H9 (cell line): ENCODE measurements around the gene ZNF217. TPM values are rescaled to one million over a fixed set of nuclear protein-coding genes. Genes with fewer than 3 reads are reported as not detected.
"Not testable (repeated sequence)": the region's sequence is repeated elsewhere in the genome, so short reads cannot be mapped to it uniquely, and the experiment has no call there.

Experiments
- DNase-seq: peaks from one replicate; pipeline ENCODE4 v3.0.0-alpha.2; 2017
- H2AFZ ChIP-seq: one replicate; pipeline ENCODE4 v1.6.1; 2013; ENCODE audit warnings: mild to moderate bottlenecking, low read length, control low read depth, moderate library complexity
- H2AK5ac ChIP-seq: 2 replicates; pipeline ENCODE4 v1.6.1; 2013; ENCODE audit warnings: low read length, control low read depth, mixed read lengths; ENCODE audit not compliant: insufficient read length
- H2BK120ac ChIP-seq: one replicate; pipeline ENCODE4 v1.6.1; 2013; ENCODE audit warnings: low read depth, mild to moderate bottlenecking, low read length, control low read depth, inconsistent platforms; ENCODE audit not compliant: poor library complexity, severe bottlenecking
- H2BK12ac ChIP-seq: 2 replicates; pipeline ENCODE4 v1.6.1; 2013; ENCODE audit warnings: low read length, control low read depth, mixed read lengths, low read depth; ENCODE audit not compliant: insufficient read length
- H2BK15ac ChIP-seq: 2 replicates; pipeline ENCODE4 v1.6.1; 2013; ENCODE audit warnings: low read depth, low read length, control low read depth
- H2BK20ac ChIP-seq: one replicate; pipeline ENCODE4 v1.6.1; 2013; ENCODE audit warnings: low read depth, mild to moderate bottlenecking, low read length, control low read depth, inconsistent platforms; ENCODE audit not compliant: poor library complexity, severe bottlenecking
- H2BK5ac ChIP-seq: 2 replicates; pipeline ENCODE4 v1.6.1; 2013; ENCODE audit warnings: low read length, control low read depth, mixed read lengths; ENCODE audit not compliant: insufficient read length
- H3K14ac ChIP-seq: 2 replicates; pipeline ENCODE4 v1.6.1; 2013; ENCODE audit warnings: low read length, control low read depth; ENCODE audit not compliant: insufficient read depth
- H3K18ac ChIP-seq: 2 replicates; pipeline ENCODE4 v1.6.1; 2013; ENCODE audit warnings: low read depth, mild to moderate bottlenecking, mixed read lengths, low read length, control low read depth; ENCODE audit not compliant: insufficient read length
- H3K23ac ChIP-seq: 2 replicates; pipeline ENCODE4 v1.6.1; 2013; ENCODE audit warnings: low read length, control low read depth, mixed read lengths, low read depth; ENCODE audit not compliant: insufficient read length
- H3K23me2 ChIP-seq: 2 replicates; pipeline ENCODE4 v1.6.1; 2013; ENCODE audit warnings: low read depth, mild to moderate bottlenecking, mixed read lengths, low read length, control low read depth; ENCODE audit not compliant: insufficient read length, poor library complexity, severe bottlenecking
- H3K27ac ChIP-seq: 2 replicates; pipeline ENCODE4 v1.5.1; 2013; ENCODE audit warnings: low read length, control low read depth, mixed read lengths, low read depth; ENCODE audit not compliant: insufficient read length
- H3K27me3 ChIP-seq: 2 replicates; pipeline ENCODE4 v1.6.1; 2013; ENCODE audit warnings: low read length, control low read depth, inconsistent platforms; ENCODE audit not compliant: insufficient read depth
- H3K4ac ChIP-seq: 2 replicates; pipeline ENCODE4 v1.6.1; 2013; ENCODE audit warnings: low read depth, mild to moderate bottlenecking, control low read depth, inconsistent platforms, low read length, moderate library complexity
- H3K4me1 ChIP-seq: 2 replicates; pipeline ENCODE4 v1.6.1; 2013; ENCODE audit warnings: low read length, control low read depth, inconsistent platforms; ENCODE audit not compliant: insufficient read depth
- H3K4me2 ChIP-seq: 2 replicates; pipeline ENCODE4 v1.6.1; 2013; ENCODE audit warnings: low read length, control low read depth, mixed read lengths; ENCODE audit not compliant: insufficient read length, insufficient read depth
- H3K56ac ChIP-seq: 2 replicates; pipeline ENCODE4 v1.6.1; 2013; ENCODE audit warnings: low read depth, mild to moderate bottlenecking, mixed read lengths, low read length, control low read depth; ENCODE audit not compliant: insufficient read length
- H3K79me1 ChIP-seq: 2 replicates; pipeline ENCODE4 v1.6.1; 2013; ENCODE audit warnings: low read depth, mild to moderate bottlenecking, moderate library complexity, low read length, control low read depth, inconsistent platforms; ENCODE audit not compliant: insufficient read depth, poor library complexity, severe bottlenecking
- H3K79me2 ChIP-seq: 2 replicates; pipeline ENCODE4 v1.6.1; 2013; ENCODE audit warnings: low read length, control low read depth, inconsistent platforms; ENCODE audit not compliant: insufficient read depth
- H3K9ac ChIP-seq: 2 replicates; pipeline ENCODE4 v1.6.1; 2013; ENCODE audit warnings: low read length, control low read depth, mixed read lengths; ENCODE audit not compliant: insufficient read length; ENCODE audit errors: extremely low read depth
- H3K9me3 ChIP-seq: one replicate; pipeline ENCODE4 v1.6.1; 2013; ENCODE audit warnings: low read depth, low read length, inconsistent platforms; ENCODE audit not compliant: control insufficient read depth
- H3T11ph ChIP-seq: one replicate; pipeline ENCODE4 v1.6.1; 2013; ENCODE audit warnings: mild to moderate bottlenecking, low read length, control low read depth, inconsistent platforms
- H4K20me1 ChIP-seq: one replicate; pipeline ENCODE4 v1.6.1; 2013; ENCODE audit not compliant: control insufficient read depth, insufficient read length, insufficient read depth
- H4K5ac ChIP-seq: 2 replicates; pipeline ENCODE4 v1.6.1; 2013; ENCODE audit warnings: low read depth, mild to moderate bottlenecking, mixed read lengths, low read length, control low read depth; ENCODE audit not compliant: insufficient read length
- H4K8ac ChIP-seq: replicated peaks from 2 replicates; pipeline ENCODE4 v1.6.1; 2013; ENCODE audit warnings: low read length, control low read depth, mixed read lengths, low read depth; ENCODE audit not compliant: insufficient read length
- H4K91ac ChIP-seq: 2 replicates; pipeline ENCODE4 v1.6.1; 2013; ENCODE audit warnings: low read depth, mild to moderate bottlenecking, moderate library complexity, mixed read lengths, low read length, control low read depth; ENCODE audit not compliant: insufficient read length
- H3K27ac Mint-ChIP-seq, 3 experiments: 2 replicates in 2 of 3; 3 replicates in 1 of 3; pipeline ENCODE4 v1.8.0; 2020 to 2021; ENCODE audit warnings: mixed read lengths in 3 of 3, mild to moderate bottlenecking in 1 of 3, moderate library complexity in 1 of 3
- H3K27me3 Mint-ChIP-seq: 2 replicates; pipeline ENCODE4 v1.8.0; 2021; ENCODE audit warnings: low read depth, mild to moderate bottlenecking, moderate library complexity, mixed read lengths
- H3K36me3 Mint-ChIP-seq, 3 experiments: 2 replicates in 2 of 3; 3 replicates in 1 of 3; pipeline ENCODE4 v1.8.0; 2020 to 2021; ENCODE audit warnings: low read depth in 3 of 3, mixed read lengths in 3 of 3; ENCODE audit not compliant: insufficient read depth in 1 of 3
- H3K4me1 Mint-ChIP-seq, 2 experiments: 2 replicates each; pipeline ENCODE4 v1.8.0; 2020; ENCODE audit warnings: mixed read lengths in 2 of 2
- H3K4me3 Mint-ChIP-seq, 2 experiments: 2 replicates in 1 of 2; 3 replicates in 1 of 2; pipeline ENCODE4 v1.8.0; 2020 to 2021; ENCODE audit warnings: mild to moderate bottlenecking in 2 of 2, mixed read lengths in 2 of 2, moderate library complexity in 1 of 2
- H3K9me3 Mint-ChIP-seq, 2 experiments: 2 replicates in 1 of 2; 3 replicates in 1 of 2; pipeline ENCODE4 v1.8.0; 2020; ENCODE audit warnings: mild to moderate bottlenecking in 2 of 2, mixed read lengths in 2 of 2, moderate library complexity in 1 of 2
- CTCF ChIP-seq: fragments of 200-600 bp; sonication (generic); conservative IDR thresholded peaks from 3 replicates; pipeline ENCODE4 v1.8.0; 2021; ENCODE audit warnings: antibody characterized with exemption, mild to moderate bottlenecking
- WGBS: extraction: QIAGEN DNeasy Blood & Tissue Kit; methylation state at CpG from one replicate; pipeline ENCODE4 v1.1.7; 2013; ENCODE audit warnings: missing lambda C conversion rate, low lambda C conversion rate, mixed read lengths; ENCODE audit not compliant: insufficient read length; ENCODE audit errors: extremely low coverage; 5-methylcytosine and 5-hydroxymethylcytosine counted together
- total RNA-seq: library from RNA; stranded (reverse); gene quantifications from 2 replicates; pipeline ENCODE4 v1.2.1, GENCODE V29; 2021

Gene ZNF217
- total RNA-seq, 1 experiment from 2014 or later: 82.8 TPM

GRCh38 chr20:53621482-53622246 is 28.0 kb upstream of the ZNF217 start:
- peak overlapping the region; percentile 32 for H3K27ac ChIP-seq
- no peaks in the 10 kb centered on the region for H4K20me1 ChIP-seq
- peaks cover 2% of the 10 kb centered on the region for H3K23me2 ChIP-seq
- H4K8ac ChIP-seq: no peak overlapping the region
- no peaks in the 10 kb centered on the region for H3K9me3 ChIP-seq
- Mint-ChIP-seq H3K4me1 (peaks cover 34 to 35% of the 10 kb centered on the region in 2 experiments), H3K27me3 (no peaks in the 10 kb centered on the region), H3K4me3 (no peak overlapping the region), H3K36me3 (no peaks in the 10 kb centered on the region), H3K27ac (peak overlapping the region; percentile 87 to 94 (median 91)), H3K9me3 (no peaks in the 10 kb centered on the region)
- WGBS: no CpG with 5 or more reads among the region's 9 CpGs
- no peak overlapping the region for H3K4ac ChIP-seq
- H3K56ac ChIP-seq: no peak overlapping the region
- H3K14ac ChIP-seq: no peak overlapping the region
- H3K79me2 ChIP-seq: no peaks in the 10 kb centered on the region
- no peak overlapping the region for H2BK5ac ChIP-seq
- H4K91ac ChIP-seq: no peak overlapping the region
- H3K18ac ChIP-seq: no peak overlapping the region
- no peak overlapping the region for H2BK20ac ChIP-seq
- no peak for DNase-seq
- H2AFZ ChIP-seq: peak overlapping the region; percentile 88
- no peak overlapping the region for H2BK12ac ChIP-seq
- H3K4me1 ChIP-seq: peaks cover 8% of the 10 kb centered on the region; the same call in 1 of the 2 replicates
- H3K9ac ChIP-seq: no peak overlapping the region
- no peak overlapping the region for H3T11ph ChIP-seq
- H2BK15ac ChIP-seq: no peak overlapping the region
- H3K27me3 ChIP-seq: no peaks in the 10 kb centered on the region
- H4K5ac ChIP-seq: no peak overlapping the region
- H2AK5ac ChIP-seq: no peak overlapping the region
- H3K4me2 ChIP-seq: no peak overlapping the region
- TF ChIP-seq CTCF: no peak
- H3K79me1 ChIP-seq: no peaks in the 10 kb centered on the region
- H3K23ac ChIP-seq: no peak overlapping the region
- no peak overlapping the region for H2BK120ac ChIP-seq

DNA sequence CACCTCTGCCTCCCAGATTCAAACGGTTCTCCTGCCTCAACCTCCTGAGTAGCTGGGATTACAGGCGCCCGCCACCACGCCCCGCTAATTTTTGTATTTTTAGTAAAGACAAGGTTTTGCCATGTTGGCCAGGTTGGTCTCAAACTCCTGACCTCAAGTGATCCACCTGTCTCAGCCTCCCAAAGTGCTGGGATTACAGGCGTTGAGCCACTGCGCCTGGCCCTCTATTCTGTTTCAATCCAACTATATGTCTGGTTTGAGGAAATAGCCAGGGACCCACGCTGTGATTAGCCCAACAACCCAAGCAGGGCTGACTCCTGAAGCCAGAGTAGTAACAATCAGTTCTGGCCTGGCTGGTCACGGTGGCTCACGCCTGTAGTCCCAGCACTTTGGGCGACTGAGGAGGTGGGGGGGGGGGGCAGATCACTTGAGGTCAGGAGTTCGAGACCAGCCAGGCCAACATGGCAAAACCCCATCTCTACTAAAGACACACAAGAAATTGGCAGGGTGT is 24.9 kb upstream of the ZNF217 start:
- H2BK5ac ChIP-seq: not testable (repeated sequence)
- no CpG with 5 or more reads among the region's 12 CpGs for WGBS
- H3K4me1 Mint-ChIP-seq: peaks cover 32 to 34% of the 10 kb centered on the region in 2 experiments

More for the DNA sequence above, 24.9 kb upstream of the ZNF217 start:
- not testable (repeated sequence) for H3K4me1 ChIP-seq, H3K27ac ChIP-seq, H2AFZ ChIP-seq, H3K36me3 Mint-ChIP-seq, H2BK12ac ChIP-seq, H3K4ac ChIP-seq, H3K4me3 Mint-ChIP-seq, H2BK15ac ChIP-seq, H3K79me1 ChIP-seq, DNase-seq, H2BK20ac ChIP-seq, H3T11ph ChIP-seq, H3K14ac ChIP-seq, H3K27ac Mint-ChIP-seq, H3K56ac ChIP-seq, H4K5ac ChIP-seq, H3K9me3 ChIP-seq, H3K4me2 ChIP-seq, H3K18ac ChIP-seq, H3K27me3 ChIP-seq, H4K20me1 ChIP-seq, H2BK120ac ChIP-seq, H4K91ac ChIP-seq, H3K79me2 ChIP-seq, H4K8ac ChIP-seq, H3K23me2 ChIP-seq, H2AK5ac ChIP-seq, H3K9ac ChIP-seq, H3K23ac ChIP-seq, H3K27me3 Mint-ChIP-seq, H3K9me3 Mint-ChIP-seq
